DOHH2 (cell line): ENCODE measurements around the gene FSTL4.

Source experiments
- H3F3A ChIP-seq: fragments of 200-600 bp; sonication (generic), shearing (Covaris generic); 2 replicates; pipeline ENCODE4 v1.6.0; 2016; ENCODE audit warnings: antibody characterized with exemption, mild to moderate bottlenecking; ENCODE audit not compliant: control insufficient read depth, insufficient read depth
- H3K27ac ChIP-seq: fragments of 200-600 bp; sonication (generic); 2 replicates; pipeline ENCODE4 v1.5.1; 2014; ENCODE audit warnings: low read depth, mild to moderate bottlenecking, low read length, moderate library complexity
- H3K27me3 ChIP-seq: fragments of 200-600 bp; sonication (generic); 2 replicates; pipeline ENCODE4 v1.6.1; 2014; ENCODE audit warnings: mild to moderate bottlenecking, low read length, mixed read lengths; ENCODE audit not compliant: control insufficient read depth
- H3K36me3 ChIP-seq: fragments of 200-600 bp; sonication (generic); 2 replicates; pipeline ENCODE4 v1.6.1; 2014; ENCODE audit warnings: mild to moderate bottlenecking, low read length, moderate library complexity, mixed read lengths; ENCODE audit not compliant: control insufficient read depth
- H3K4me1 ChIP-seq: fragments of 200-600 bp; sonication (generic); 2 replicates; pipeline ENCODE4 v1.6.1; 2014; ENCODE audit warnings: mild to moderate bottlenecking, low read length, mixed read lengths; ENCODE audit not compliant: control insufficient read depth
- H3K4me2 ChIP-seq: fragments of 200-600 bp; sonication (generic); 2 replicates; pipeline ENCODE4 v1.6.0; 2014; ENCODE audit warnings: mild to moderate bottlenecking, low read length, moderate library complexity
- H3K4me3 ChIP-seq: fragments of 200-600 bp; sonication (generic); 2 replicates; pipeline ENCODE4 v1.5.1; 2014; ENCODE audit warnings: mild to moderate bottlenecking, low read length, mixed read lengths
- H3K79me2 ChIP-seq: fragments of 200-600 bp; sonication (generic); 2 replicates; pipeline ENCODE4 v1.6.1; 2014; ENCODE audit warnings: mild to moderate bottlenecking, low read length, mixed read lengths; ENCODE audit not compliant: control insufficient read depth
- H3K9me2 ChIP-seq: fragments of 200-600 bp; sonication (generic); replicated peaks from 2 replicates; pipeline ENCODE4 v1.6.1; 2014; ENCODE audit warnings: mild to moderate bottlenecking, low read length, mixed read lengths; ENCODE audit not compliant: control insufficient read depth
- H3K9me3 ChIP-seq: fragments of 200-600 bp; sonication (generic); 2 replicates; pipeline ENCODE4 v1.6.1; 2014; ENCODE audit warnings: antibody characterized with exemption, low read length, mixed read lengths; ENCODE audit not compliant: control insufficient read depth, insufficient read depth
- H4K20me1 ChIP-seq: fragments of 200-600 bp; sonication (generic); 2 replicates; pipeline ENCODE4 v1.6.0; 2014; ENCODE audit warnings: low read depth, mild to moderate bottlenecking, antibody characterized with exemption, low read length, moderate library complexity; ENCODE audit not compliant: control insufficient read depth, insufficient read depth
- EZH2phosphoT487 ChIP-seq: fragments of 200-600 bp; sonication (generic); IDR thresholded peaks from 2 replicates; pipeline ENCODE4 v1.6.1; 2017; ENCODE audit warnings: borderline replicate concordance, mild to moderate bottlenecking, antibody characterized with exemption, low read length, moderate library complexity, mixed read lengths
- TF ChIP-seq, protein P1 (sequence below): fragments of 200-600 bp; sonication (generic); IDR thresholded peaks from one replicate; pipeline ENCODE4 v1.5.1; 2014; ENCODE audit warnings: antibody characterized with exemption, mild to moderate bottlenecking, low read depth, low read length; ENCODE audit not compliant: poor library complexity, severe bottlenecking

Gene FSTL4

DNA sequence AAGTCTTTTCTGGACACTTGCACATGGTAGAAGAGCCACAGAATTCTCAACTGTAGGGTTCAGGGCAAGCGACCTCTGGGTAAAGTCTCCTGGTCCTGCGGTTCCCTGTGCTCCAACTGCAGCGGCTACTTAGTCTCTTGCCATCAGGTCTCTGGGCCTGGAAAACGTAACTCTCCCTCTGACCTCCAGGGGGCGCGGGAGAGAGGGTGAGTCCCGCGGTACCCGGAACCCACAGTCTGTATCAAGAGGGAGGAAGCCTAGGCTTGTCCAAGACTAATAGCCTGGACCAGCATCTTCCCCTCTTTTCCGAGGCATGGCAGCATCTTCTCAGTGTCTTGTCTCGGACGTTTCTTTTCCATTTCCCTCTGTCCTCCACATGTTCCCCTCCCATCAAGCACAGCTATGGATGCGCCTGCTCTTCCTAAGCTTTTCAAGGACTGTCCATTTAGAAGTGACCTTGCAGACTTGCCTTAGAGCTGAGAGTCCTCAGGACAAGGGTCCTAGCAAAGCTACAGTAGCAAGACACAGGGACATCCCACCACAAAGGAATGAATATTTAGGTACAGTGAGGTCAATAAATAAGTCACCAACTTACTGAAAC is 59.3 kb downstream of the FSTL4 start:
- Histone ChIP-seq H3K4me1 (no peaks in the 10 kb centered on the region), H3K36me3 (no peaks in the 10 kb centered on the region), H3F3A (no peaks in the 10 kb centered on the region), H3K27ac (no peak overlapping the region), H3K79me2 (no peaks in the 10 kb centered on the region), H3K9me2 (no peaks in the 10 kb centered on the region), H3K27me3 (peaks cover 5% of the 10 kb centered on the region), H3K4me3 (no peak overlapping the region), H4K20me1 (no peaks in the 10 kb centered on the region), H3K9me3 (no peaks in the 10 kb centered on the region), H3K4me2 (no peak overlapping the region)
- TF ChIP-seq EZH2phosphoT487, result no peak
- TF ChIP-seq, protein P1, sequence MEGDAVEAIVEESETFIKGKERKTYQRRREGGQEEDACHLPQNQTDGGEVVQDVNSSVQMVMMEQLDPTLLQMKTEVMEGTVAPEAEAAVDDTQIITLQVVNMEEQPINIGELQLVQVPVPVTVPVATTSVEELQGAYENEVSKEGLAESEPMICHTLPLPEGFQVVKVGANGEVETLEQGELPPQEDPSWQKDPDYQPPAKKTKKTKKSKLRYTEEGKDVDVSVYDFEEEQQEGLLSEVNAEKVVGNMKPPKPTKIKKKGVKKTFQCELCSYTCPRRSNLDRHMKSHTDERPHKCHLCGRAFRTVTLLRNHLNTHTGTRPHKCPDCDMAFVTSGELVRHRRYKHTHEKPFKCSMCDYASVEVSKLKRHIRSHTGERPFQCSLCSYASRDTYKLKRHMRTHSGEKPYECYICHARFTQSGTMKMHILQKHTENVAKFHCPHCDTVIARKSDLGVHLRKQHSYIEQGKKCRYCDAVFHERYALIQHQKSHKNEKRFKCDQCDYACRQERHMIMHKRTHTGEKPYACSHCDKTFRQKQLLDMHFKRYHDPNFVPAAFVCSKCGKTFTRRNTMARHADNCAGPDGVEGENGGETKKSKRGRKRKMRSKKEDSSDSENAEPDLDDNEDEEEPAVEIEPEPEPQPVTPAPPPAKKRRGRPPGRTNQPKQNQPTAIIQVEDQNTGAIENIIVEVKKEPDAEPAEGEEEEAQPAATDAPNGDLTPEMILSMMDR, result peak; percentile 88

DNA sequence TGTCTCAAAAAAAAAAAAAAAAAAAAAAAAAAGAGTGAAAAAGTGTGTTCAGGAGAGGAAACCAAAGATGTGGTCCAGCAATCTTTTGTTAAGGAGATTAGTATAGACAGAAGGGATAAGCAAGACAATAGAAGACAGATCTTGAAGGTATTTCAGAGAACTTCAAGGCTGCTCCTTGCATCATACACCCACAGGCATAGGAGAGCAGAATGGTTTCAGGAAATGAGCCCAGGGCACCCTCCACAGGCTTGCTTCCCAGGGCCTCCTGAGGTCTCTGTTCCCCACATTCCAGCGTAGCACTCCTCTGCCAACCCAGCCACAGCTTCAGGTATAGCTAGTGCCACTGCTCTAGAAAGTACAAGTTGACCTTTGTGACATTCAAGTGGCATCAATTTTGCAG is 65.8 kb downstream of the FSTL4 start:
- Histone ChIP-seq H3K27ac (no peak overlapping the region), H3K36me3 (no peaks in the 10 kb centered on the region)

DNA sequence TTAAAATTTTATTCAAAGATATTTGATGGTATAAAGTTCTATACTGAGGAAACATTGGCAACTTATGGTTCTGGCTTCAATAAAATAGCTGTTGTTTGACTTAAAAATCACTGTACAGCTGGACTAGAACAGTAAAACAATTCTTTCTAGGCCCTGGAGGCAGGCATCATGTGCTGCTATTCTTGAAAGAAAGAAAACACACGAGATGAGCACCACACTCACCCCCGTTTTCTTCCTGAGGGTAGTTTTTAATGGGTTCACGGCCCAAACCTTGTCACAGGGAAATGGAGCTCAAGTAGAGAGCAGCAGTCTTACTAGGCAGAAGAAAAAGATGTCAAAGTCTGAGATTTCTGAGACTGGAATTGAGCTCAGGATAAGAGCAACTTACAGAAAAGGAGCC is 68.0 kb downstream of the FSTL4 start:
- Histone ChIP-seq H3K9me2 (no peaks in the 10 kb centered on the region), H3K27ac (no peak overlapping the region), H3K36me3 (no peaks in the 10 kb centered on the region), H3F3A (no peaks in the 10 kb centered on the region), H3K9me3 (no peaks in the 10 kb centered on the region), H3K4me2 (no peak overlapping the region), H3K79me2 (no peaks in the 10 kb centered on the region), H3K27me3 (peaks cover 25% of the 10 kb centered on the region), H3K4me1 (no peaks in the 10 kb centered on the region), H4K20me1 (no peaks in the 10 kb centered on the region), H3K4me3 (no peak overlapping the region)
- TF ChIP-seq, protein P1, result no peak
- no peak for TF ChIP-seq EZH2phosphoT487

More for the DNA sequence above, 65.8 kb downstream of the FSTL4 start:
- no peak overlapping the region for H3K4me2 ChIP-seq
- no peaks in the 10 kb centered on the region for H3F3A ChIP-seq
- no peak overlapping the region for H3K4me3 ChIP-seq
- no peaks in the 10 kb centered on the region for H3K9me3 ChIP-seq
- no peaks in the 10 kb centered on the region for H3K4me1 ChIP-seq
- no peaks in the 10 kb centered on the region for H3K79me2 ChIP-seq
- peaks cover 19% of the 10 kb centered on the region for H3K27me3 ChIP-seq
- TF ChIP-seq, protein P1, result no peak
- TF ChIP-seq EZH2phosphoT487, result no peak
- no peaks in the 10 kb centered on the region for H4K20me1 ChIP-seq
- no peaks in the 10 kb centered on the region for H3K9me2 ChIP-seq

DNA sequence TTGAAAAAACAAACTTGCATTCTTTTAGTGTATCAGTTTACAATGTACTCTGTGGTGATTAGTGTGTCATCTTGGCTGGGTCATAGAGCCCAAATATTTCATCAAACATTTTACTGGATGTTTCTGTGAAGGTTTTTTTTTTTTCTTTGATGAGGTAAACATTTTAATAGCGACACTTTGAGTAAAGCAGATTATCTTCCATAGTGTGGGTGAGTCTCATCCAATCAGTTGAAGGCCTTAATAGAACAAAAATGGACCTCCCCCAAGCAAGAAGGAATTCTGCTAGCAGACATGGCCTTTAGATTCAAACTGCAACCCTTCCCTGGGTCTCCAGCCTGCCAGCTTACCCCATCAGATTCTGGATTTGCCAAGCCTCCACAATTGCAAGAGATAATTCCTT is 72.5 kb downstream of the FSTL4 start:
- TF ChIP-seq, protein P1, result no peak
- no peak for TF ChIP-seq EZH2phosphoT487
- Histone ChIP-seq H3K27me3 (peaks cover 33% of the 10 kb centered on the region), H4K20me1 (no peaks in the 10 kb centered on the region)

More for the DNA sequence above, 72.5 kb downstream of the FSTL4 start:
- Histone ChIP-seq H3K4me1 (no peaks in the 10 kb centered on the region), H3K9me2 (no peaks in the 10 kb centered on the region), H3K27ac (no peak overlapping the region), H3F3A (no peaks in the 10 kb centered on the region), H3K79me2 (no peaks in the 10 kb centered on the region), H3K4me3 (no peak overlapping the region), H3K9me3 (no peaks in the 10 kb centered on the region), H3K4me2 (no peak overlapping the region), H3K36me3 (no peaks in the 10 kb centered on the region)
